Sigmoid colon (tissue), 7 donors: ENCODE results near the gene GLMP. TPM values are rescaled to one million over a fixed set of nuclear protein-coding genes. Genes with fewer than 3 reads are reported as not detected.
A peak's percentile ranks its signal among the peaks of the same experiment; 100 is the strongest.

Experiments used
- DNase-seq: peaks from one replicate; pipeline ENCODE4 v3.0.0-alpha.2; 2019
- H3K27ac ChIP-seq, 4 donors: fragments of 200-600 bp; sonication (generic); one replicate each; pipeline ENCODE4 v1.5.1; 2016 to 2019; ENCODE audit warnings: mild to moderate bottlenecking in 1 of 4
- H3K27me3 ChIP-seq, 3 donors: fragments of 200-600 bp; sonication (generic); one replicate each; pipeline ENCODE4 v1.5.1; 2019; ENCODE audit warnings: mild to moderate bottlenecking in 1 of 3
- H3K36me3 ChIP-seq, 4 donors: fragments of 200-600 bp; sonication (generic); one replicate each; pipeline ENCODE4 v1.5.1; 2016 to 2019
- H3K4me1 ChIP-seq, 4 donors: fragments of 200-600 bp; sonication (generic); one replicate each; pipeline ENCODE4 v1.5.1; 2017 to 2019
- H3K4me3 ChIP-seq, 4 donors: fragments of 200-600 bp; sonication (generic); one replicate each; pipeline ENCODE4 v1.5.1; 2017 to 2019; ENCODE audit warnings: mild to moderate bottlenecking in 2 of 4, moderate library complexity in 1 of 4
- H3K9me3 ChIP-seq, 4 donors: fragments of 200-600 bp in 3 of 4; sonication (generic) in 3 of 4; one replicate each; pipeline versions ENCODE4 v1.5.1 to v1.6.1; 2013 to 2019
- EP300 ChIP-seq, 4 donors: sonication (generic); formaldehyde crosslinking; IDR thresholded peaks; one replicate each; pipeline ENCODE4 v1.6.1; 2017; ENCODE audit warnings: antibody characterized with exemption in 4 of 4
- POLR2A ChIP-seq, 2 donors: fragments of 450-650 bp; IDR thresholded peaks; one replicate each; pipeline ENCODE4 v1.6.1; 2016; ENCODE audit warnings: antibody characterized with exemption in 2 of 2, mild to moderate bottlenecking in 2 of 2, moderate library complexity in 2 of 2
- POLR2AphosphoS5 ChIP-seq, 4 donors: sonication (generic); formaldehyde crosslinking; IDR thresholded peaks; one replicate each; pipeline ENCODE4 v1.6.1; 2017; ENCODE audit warnings: antibody characterized with exemption in 4 of 4
- WGBS, 2 donors: extraction: QIAGEN DNeasy Blood & Tissue Kit; methylation state at CpG; one replicate each; pipeline ENCODE4 v1.1.7; 2013; 5-methylcytosine and 5-hydroxymethylcytosine counted together
- intact Hi-C: fragments of 100-400 bp; cut with DNase I; formaldehyde crosslinking; loops from one replicate; pipeline ENCODE4 v1.15.1; 2023
- polyA plus RNA-seq, 3 donors: library from polyadenylated mRNA; stranded (reverse); fragments of 200-250 nt; gene quantifications; one replicate each; pipeline ENCODE4 v1.2.3, GENCODE V29; 2013
- total RNA-seq, 4 donors: library from RNA; depleted of rRNA; stranded (reverse); fragments of >200 nt; gene quantifications; one replicate each; pipeline ENCODE4 v1.1.0, GENCODE V29; 2016
- TF ChIP-seq, protein P1 (sequence below), 4 experiments: fragments of 450-650 bp in 3 of 4; fragments of 200-600 bp in 1 of 4; IDR thresholded peaks; one replicate each; pipeline ENCODE4 v1.5.1; 2016 to 2019; ENCODE audit warnings: antibody characterized with exemption in 4 of 4, mild to moderate bottlenecking in 3 of 4, moderate library complexity in 2 of 4
- donor health status: healthy with polysubstance abuse.
- donor health status: Bipolar disorder and iron deficiency.
- donor health status: healthy.

The GLMP gene
- total and polyA plus RNA-seq, 7 donors, result 33.3 to 53.2 (median 38.8) TPM

DNA sequence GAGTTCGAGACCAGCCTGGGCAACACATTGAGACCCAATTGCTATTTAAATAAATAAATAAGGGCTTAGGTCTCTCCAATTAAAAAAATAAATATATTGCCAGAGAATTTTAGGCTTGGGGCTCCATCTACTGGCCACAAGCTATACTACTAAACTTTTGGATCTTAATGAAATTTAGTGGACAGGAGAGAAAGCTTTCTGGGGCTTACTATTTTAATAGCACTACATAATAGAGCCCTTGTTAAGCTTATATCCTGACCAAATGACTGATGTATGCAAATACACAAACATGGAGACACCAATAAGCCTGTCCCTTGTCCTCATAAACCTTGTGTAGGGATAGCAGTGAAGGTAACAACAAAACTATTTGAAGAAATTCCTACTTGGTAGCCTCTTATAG lies 24.2 kb upstream of the GLMP start:
- peaks cover 67 to 100% (median 83%) of the 10 kb centered on the region in 4 donors for H3K36me3 ChIP-seq
- intact Hi-C loops, result no loop called here
- no peak overlapping the region for H3K4me3 ChIP-seq
- no peak overlapping the region for H3K27ac ChIP-seq
- H3K9me3 ChIP-seq, result no peaks in the 10 kb centered on the region
- H3K27me3 ChIP-seq, result no peaks in the 10 kb centered on the region
- H3K4me1 ChIP-seq, result no peaks in the 10 kb centered on the region
- TF ChIP-seq, protein P1, sequence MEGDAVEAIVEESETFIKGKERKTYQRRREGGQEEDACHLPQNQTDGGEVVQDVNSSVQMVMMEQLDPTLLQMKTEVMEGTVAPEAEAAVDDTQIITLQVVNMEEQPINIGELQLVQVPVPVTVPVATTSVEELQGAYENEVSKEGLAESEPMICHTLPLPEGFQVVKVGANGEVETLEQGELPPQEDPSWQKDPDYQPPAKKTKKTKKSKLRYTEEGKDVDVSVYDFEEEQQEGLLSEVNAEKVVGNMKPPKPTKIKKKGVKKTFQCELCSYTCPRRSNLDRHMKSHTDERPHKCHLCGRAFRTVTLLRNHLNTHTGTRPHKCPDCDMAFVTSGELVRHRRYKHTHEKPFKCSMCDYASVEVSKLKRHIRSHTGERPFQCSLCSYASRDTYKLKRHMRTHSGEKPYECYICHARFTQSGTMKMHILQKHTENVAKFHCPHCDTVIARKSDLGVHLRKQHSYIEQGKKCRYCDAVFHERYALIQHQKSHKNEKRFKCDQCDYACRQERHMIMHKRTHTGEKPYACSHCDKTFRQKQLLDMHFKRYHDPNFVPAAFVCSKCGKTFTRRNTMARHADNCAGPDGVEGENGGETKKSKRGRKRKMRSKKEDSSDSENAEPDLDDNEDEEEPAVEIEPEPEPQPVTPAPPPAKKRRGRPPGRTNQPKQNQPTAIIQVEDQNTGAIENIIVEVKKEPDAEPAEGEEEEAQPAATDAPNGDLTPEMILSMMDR (IDR thresholded peaks at IDR 0.05), result peak in 3 of 4 experiments; percentile 10 to 35 (median 17)
- TF ChIP-seq POLR2AphosphoS5 (IDR thresholded peaks at IDR 0.05), result no peak
- TF ChIP-seq EP300 (IDR thresholded peaks at IDR 0.05), result no peak
- no peak for TF ChIP-seq POLR2A (IDR thresholded peaks at IDR 0.05)
- no peak for DNase-seq
- 87 to 94% methylated on average over 1 of the region's 1 CpG for WGBS, 2 donors

DNA sequence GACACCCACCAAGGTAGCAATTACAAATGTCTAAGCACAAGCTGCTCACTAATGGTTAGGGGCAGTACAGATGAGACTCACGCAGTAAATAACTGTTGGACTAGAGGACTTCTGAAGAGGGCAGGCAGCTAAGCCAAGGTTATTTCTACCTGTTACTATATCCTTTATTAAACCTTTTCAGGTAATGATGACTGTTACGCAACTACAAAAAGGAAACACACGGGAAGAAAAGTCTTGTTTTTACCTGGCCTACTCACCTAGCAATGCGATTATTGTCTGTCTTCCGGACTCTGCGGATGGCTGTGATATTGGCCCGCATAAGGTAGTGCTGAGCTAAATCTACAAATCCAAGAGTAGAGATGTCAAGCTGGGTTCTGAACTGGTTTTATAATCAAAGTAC lies 21.4 kb upstream of the GLMP start:
- Histone ChIP-seq H3K9me3 (no peaks in the 10 kb centered on the region), H3K4me1 (no peaks in the 10 kb centered on the region), H3K27me3 (no peaks in the 10 kb centered on the region), H3K36me3 (peaks cover 56 to 100% (median 79%) of the 10 kb centered on the region in 4 donors), H3K4me3 (no peak overlapping the region), H3K27ac (no peak overlapping the region)
- peak; percentile 0 for DNase-seq
- WGBS, 2 donors, result 94 to 96% methylated on average over 7 of the region's 7 CpGs
- intact Hi-C loops, result no loop called here
- TF ChIP-seq POLR2AphosphoS5 (IDR thresholded peaks at IDR 0.05) (no peak), POLR2A (IDR thresholded peaks at IDR 0.05) (no peak)
- TF ChIP-seq, protein P1 (IDR thresholded peaks at IDR 0.05), result no peak

DNA sequence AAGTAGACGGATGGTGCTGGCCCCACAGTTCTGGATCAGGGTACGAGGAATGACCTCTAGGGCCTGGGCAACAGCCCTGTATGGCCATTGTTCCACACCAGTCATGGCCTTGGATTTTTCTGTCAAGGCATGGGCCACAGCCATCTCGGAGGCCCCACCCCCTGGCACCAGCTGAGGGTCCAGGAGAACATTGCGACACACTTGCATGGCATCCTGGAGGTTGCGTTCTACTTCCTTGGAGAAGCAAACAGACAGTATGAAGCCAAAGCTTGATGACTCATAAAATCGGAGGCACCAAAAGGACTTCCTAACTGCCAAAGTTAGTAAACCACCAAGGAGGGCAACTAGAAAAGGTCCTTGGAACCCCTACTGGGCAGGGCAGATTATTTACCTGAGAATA lies 15.5 kb upstream of the GLMP start:
- Histone ChIP-seq H3K4me3 (no peak overlapping the region), H3K27me3 (no peaks in the 10 kb centered on the region), H3K27ac (no peak overlapping the region), H3K4me1 (no peaks in the 10 kb centered on the region), H3K9me3 (no peaks in the 10 kb centered on the region), H3K36me3 (peaks cover 42 to 98% (median 73%) of the 10 kb centered on the region in 4 donors)
- intact Hi-C loops, result no loop called here
- TF ChIP-seq POLR2A (IDR thresholded peaks at IDR 0.05) (no peak), POLR2AphosphoS5 (IDR thresholded peaks at IDR 0.05) (no peak), EP300 (IDR thresholded peaks at IDR 0.05) (no peak)
- TF ChIP-seq, protein P1 (IDR thresholded peaks at IDR 0.05), result no peak
- WGBS, 2 donors, result 52 to 81% methylated on average over 6 of the region's 6 CpGs
- DNase-seq, result peak; percentile 48

DNA sequence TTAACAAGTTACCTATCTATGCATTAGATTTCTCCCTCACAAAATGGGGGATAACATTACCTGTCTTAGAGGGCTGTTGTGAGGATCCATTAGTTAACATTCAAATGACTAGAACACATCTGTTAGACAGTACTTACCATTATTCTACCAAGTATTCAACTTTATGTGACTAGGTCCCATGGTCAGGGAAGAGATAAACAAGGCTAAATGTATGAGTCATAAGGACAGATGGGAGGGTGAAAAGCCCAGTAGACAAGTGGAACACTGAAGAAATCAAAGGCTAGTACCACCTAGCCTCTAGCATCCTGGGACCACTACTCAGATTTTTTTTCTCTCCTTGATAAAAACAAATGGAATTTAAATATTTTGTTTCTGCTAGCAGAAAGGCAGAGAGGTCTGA lies 12.6 kb upstream of the GLMP start:
- no peak for DNase-seq
- intact Hi-C loops, result no loop called here
- H3K4me1 ChIP-seq, result no peaks in the 10 kb centered on the region
- H3K4me3 ChIP-seq, result no peak overlapping the region
- TF ChIP-seq, protein P1 (IDR thresholded peaks at IDR 0.05), result peak in 1 of 4 experiments; percentile 10
- no peak for TF ChIP-seq POLR2AphosphoS5 (IDR thresholded peaks at IDR 0.05)
- H3K36me3 ChIP-seq, result peaks cover 34 to 92% (median 55%) of the 10 kb centered on the region in 4 donors
- H3K9me3 ChIP-seq, result no peaks in the 10 kb centered on the region
- no peaks in the 10 kb centered on the region for H3K27me3 ChIP-seq
- no peak overlapping the region for H3K27ac ChIP-seq

DNA sequence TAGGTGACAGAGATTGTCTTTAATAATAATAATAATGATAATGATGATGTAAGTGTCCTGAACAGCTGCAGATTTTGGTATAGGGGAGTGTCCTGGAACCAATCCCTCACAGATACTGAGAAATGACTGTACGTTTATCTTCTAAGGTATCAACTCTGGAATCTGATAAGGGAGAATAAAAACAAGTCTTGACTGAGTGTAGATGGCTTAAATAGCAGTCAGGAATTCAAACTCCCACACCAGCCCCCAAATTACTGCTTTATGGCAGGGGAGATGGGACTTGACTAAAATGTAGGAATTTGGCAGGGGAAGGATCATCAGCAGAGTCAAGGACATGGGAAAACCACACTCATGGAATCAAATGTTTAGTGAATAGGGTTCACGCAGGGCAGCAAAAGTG lies 9.7 kb upstream of the GLMP start:
- WGBS, 2 donors, result 77 to 86% methylated on average over 2 of the region's 2 CpGs
- H3K4me3 ChIP-seq, result no peak overlapping the region
- intact Hi-C loops, result no loop called here
- no peak for TF ChIP-seq EP300 (IDR thresholded peaks at IDR 0.05)
- TF ChIP-seq POLR2AphosphoS5 (IDR thresholded peaks at IDR 0.05), result no peak
- no peak for TF ChIP-seq POLR2A (IDR thresholded peaks at IDR 0.05)
- TF ChIP-seq, protein P1 (IDR thresholded peaks at IDR 0.05), result no peak
- no peak for DNase-seq
- H3K9me3 ChIP-seq, result no peaks in the 10 kb centered on the region
- H3K27me3 ChIP-seq, result no peaks in the 10 kb centered on the region
- H3K4me1 ChIP-seq, result no peaks in the 10 kb centered on the region
- peaks cover 17 to 64% (median 29%) of the 10 kb centered on the region in 4 donors for H3K36me3 ChIP-seq
- no peak overlapping the region for H3K27ac ChIP-seq
